K562 (cell line): ENCODE measurements around the gene MRPL2. TPM values are rescaled to one million over a fixed set of nuclear protein-coding genes. Genes with fewer than 3 reads are reported as not detected.
A peak's percentile ranks its signal among the peaks of the same experiment; 100 is the strongest.

Experiments
- DACH1 ChIP-seq: fragments of 450-650 bp; IDR thresholded peaks from 2 replicates; pipeline ENCODE4 v1.6.1; 2018; ENCODE audit not compliant: partially characterized antibody
- E4F1 ChIP-seq: fragments of 250-450 bp; sonication (Bioruptor Pico); IDR thresholded peaks from 2 replicates; pipeline ENCODE4 v1.5.0; 2021; ENCODE audit warnings: mild to moderate bottlenecking, borderline replicate concordance
- ESRRA ChIP-seq: fragments of 450-650 bp; IDR thresholded peaks from 2 replicates; pipeline ENCODE4 v1.6.1; 2014; ENCODE audit warnings: low read depth, mild to moderate bottlenecking, moderate library complexity, borderline replicate concordance
- ETV6 ChIP-seq, 3 experiments: fragments of 150-350 bp in 1 of 3; sonication (generic) in 1 of 3; formaldehyde crosslinking in 1 of 3; IDR thresholded peaks; 2 replicates each; pipeline versions ENCODE4 v1.6.1 to v1.8.0; 2014 to 2022; ENCODE audit warnings: borderline replicate concordance in 2 of 3, low read depth in 2 of 3, antibody characterized with exemption in 1 of 3, low read length in 1 of 3, mild to moderate bottlenecking in 1 of 3, missing genetic modification reagents in 1 of 3
- HNRNPL ChIP-seq: fragments of 200-400 bp; formaldehyde crosslinking; IDR thresholded peaks from 2 replicates; pipeline ENCODE4 v1.6.1; 2017; ENCODE audit warnings: low read depth, mild to moderate bottlenecking, low read length
- JUN ChIP-seq, 2 experiments: sonication (generic) in 1 of 2; formaldehyde crosslinking in 1 of 2; IDR thresholded peaks; 2 replicates each; pipeline versions ENCODE4 v1.6.1 to v1.8.0; 2012 to 2022; ENCODE audit warnings: borderline replicate concordance in 2 of 2, mild to moderate bottlenecking in 2 of 2, improper control_type of control experiment in 1 of 2, low read depth in 1 of 2, low read length in 1 of 2, missing genetic modification reagents in 1 of 2
- MAZ ChIP-seq, 2 experiments: fragments of 450-650 bp in 1 of 2; sonication (generic) in 1 of 2; formaldehyde crosslinking; IDR thresholded peaks in 1 of 2; conservative IDR thresholded peaks in 1 of 2; 2 replicates each; pipeline versions ENCODE4 v1.4.0 to v1.5.0; 2020; ENCODE audit warnings: mild to moderate bottlenecking in 1 of 2, missing genetic modification reagents in 1 of 2
- MEIS2 ChIP-seq: fragments of 450-650 bp; IDR thresholded peaks from 2 replicates; pipeline ENCODE4 v1.6.1; 2014; ENCODE audit warnings: mild to moderate bottlenecking; ENCODE audit not compliant: partially characterized antibody
- MYC ChIP-seq, 2 experiments: fragments of 250-450 bp in 1 of 2; sonication (Bioruptor Pico) in 1 of 2; IDR thresholded peaks; 2 replicates each; pipeline versions ENCODE4 v1.5.1 to v1.6.1; 2012 to 2021; ENCODE audit warnings: low read depth in 2 of 2, borderline replicate concordance in 1 of 2, improper control_type of control experiment in 1 of 2, low read length in 1 of 2, mild to moderate bottlenecking in 1 of 2, moderate library complexity in 1 of 2
- NCOR1 ChIP-seq: fragments of 450-650 bp; IDR thresholded peaks from 2 replicates; pipeline ENCODE4 v1.6.1; 2016; ENCODE audit warnings: mild to moderate bottlenecking, moderate library complexity
- POU5F1 ChIP-seq: fragments of 150-350 bp; IDR thresholded peaks from 2 replicates; pipeline ENCODE4 v1.6.1; 2014; ENCODE audit warnings: borderline replicate concordance, low read length, low read depth, mild to moderate bottlenecking; ENCODE audit not compliant: partially characterized antibody
- PRPF4 ChIP-seq: fragments of 200-400 bp; formaldehyde crosslinking; IDR thresholded peaks from one replicate; pipeline ENCODE4 v1.6.1; 2017; ENCODE audit warnings: low read length, low read depth, mild to moderate bottlenecking; ENCODE audit not compliant: insufficient read depth, poor library complexity, severe bottlenecking
- RB1 ChIP-seq: fragments of 450-650 bp; IDR thresholded peaks from 2 replicates; pipeline ENCODE4 v1.6.1; 2017; ENCODE audit warnings: low read depth, mild to moderate bottlenecking
- SAFB2 ChIP-seq: fragments of 200-400 bp; formaldehyde crosslinking; IDR thresholded peaks from 2 replicates; pipeline ENCODE4 v1.6.1; 2018; ENCODE audit warnings: borderline replicate concordance, low read length, low read depth, moderate library complexity; ENCODE audit not compliant: severe bottlenecking
- SMAD4 ChIP-seq: fragments of 250-450 bp; sonication (Bioruptor Pico); conservative IDR thresholded peaks from 2 replicates; pipeline ENCODE4 v1.8.0; 2021; ENCODE audit warnings: inconsistent platforms, mild to moderate bottlenecking, moderate library complexity
- TBL1XR1 ChIP-seq, 2 experiments: IDR thresholded peaks; 2 replicates each; pipeline ENCODE4 v1.6.1; 2012; ENCODE audit warnings: improper control_type of control experiment in 2 of 2, low read length in 2 of 2, mild to moderate bottlenecking in 1 of 2
- TEAD4 ChIP-seq, 2 experiments: sonication (generic) in 1 of 2; formaldehyde crosslinking in 1 of 2; IDR thresholded peaks; 2 replicates each; pipeline versions ENCODE4 v1.6.1 to v1.8.0; 2012 to 2022; ENCODE audit warnings: borderline replicate concordance in 1 of 2, inconsistent platforms in 1 of 2, low read length in 1 of 2, mild to moderate bottlenecking in 1 of 2, missing genetic modification reagents in 1 of 2
- THRB ChIP-seq: fragments of 450-650 bp; formaldehyde crosslinking; conservative IDR thresholded peaks from 2 replicates; pipeline ENCODE4 v1.4.0; 2022; ENCODE audit warnings: mild to moderate bottlenecking, missing genetic modification characterization
- ZFPM2 ChIP-seq: fragments of 250-450 bp; sonication (Bioruptor Pico); IDR thresholded peaks from 2 replicates; pipeline ENCODE4 v1.5.1; 2022; ENCODE audit warnings: mild to moderate bottlenecking
- ZFX ChIP-seq: sonication (generic); formaldehyde crosslinking; IDR thresholded peaks from 2 replicates; pipeline ENCODE4 v1.8.0; 2022; ENCODE audit warnings: mild to moderate bottlenecking, missing genetic modification reagents, moderate library complexity
- ZNF12 ChIP-seq: sonication (generic); formaldehyde crosslinking; IDR thresholded peaks from 2 replicates; pipeline ENCODE4 v1.4.0; 2020; ENCODE audit warnings: mild to moderate bottlenecking, missing genetic modification reagents
- polyA plus RNA-seq, 8 experiments: library from polyadenylated mRNA; depleted of rRNA in 4 of 8; stranded (reverse) in 5 of 8; unstranded in 3 of 8; fragments of >200 nt; fragmentation: Nextera tagmentation in 2 of 8; fragmentation: Illumina TruSeq in 1 of 8; extraction: Ambion mirVana in 2 of 8; extraction: Trizol in 1 of 8; gene quantifications; 2 replicates each; pipeline versions ENCODE4 v1.2.1 to v1.2.3, GENCODE V29; 2011 to 2014; ENCODE audit warnings: inconsistent platforms in 1 of 8, missing spikeins in 1 of 8
- total RNA-seq, 7 experiments: library from RNA; depleted of rRNA in 6 of 7; stranded (reverse); fragments of >200 nt in 6 of 7; fragmentation: Illumina TruSeq in 2 of 7; extraction: Trizol in 2 of 7; gene quantifications; 2 replicates each; pipeline versions ENCODE4 v1.2.1 to v1.2.3, GENCODE V29; 2011 to 2021; ENCODE audit warnings: low replicate concordance in 1 of 7

The MRPL2 gene
- total and polyA plus RNA-seq, 9 of the 15 experiments (the other 6 are each of a cell fraction or from before 2014, with no cell fraction given) = 63.1 to 262 (median 121) TPM

GRCh38 chr6:43053545-43054205, 5.6 kb downstream of the MRPL2 start, which contains the start of gene CUL7 (continued):
- TF ChIP-seq MYC (IDR thresholded peaks at IDR 0.05; ENCODE audit: low read depth, low read length) = peak; percentile 80
- TF ChIP-seq MYC (CRISPR knock-in tag; IDR thresholded peaks at IDR 0.05; ENCODE audit: borderline replicate concordance, low read depth) = peak; percentile 98
- peak; percentile 98 for TF ChIP-seq THRB (CRISPR knock-in tag)
- peak; percentile 37; the same call in 1 of the 2 replicates for TF ChIP-seq JUN (IDR thresholded peaks at IDR 0.05; ENCODE audit: borderline replicate concordance, low read depth, low read length)
- no peak for TF ChIP-seq JUN (CRISPR knock-in tag; IDR thresholded peaks at IDR 0.05; ENCODE audit: borderline replicate concordance)
- TF ChIP-seq ZFX (CRISPR knock-in tag) = peak; percentile 97
- TF ChIP-seq DACH1 = no peak
- TF ChIP-seq ZNF12 = peak; percentile 64; the same call in 1 of the 2 replicates
- no peak for TF ChIP-seq POU5F1
- peak; percentile 95 to 98 for TF ChIP-seq MAZ (CRISPR knock-in tag; conservative IDR thresholded peaks at IDR 0.05 in 1 of 2, IDR thresholded peaks at IDR 0.05 in 1 of 2)
- peak; percentile 76; the same call in 1 of the 2 replicates for TF ChIP-seq E4F1 (CRISPR knock-in tag)
- peak; percentile 100 for TF ChIP-seq HNRNPL
- peak; percentile 86 for TF ChIP-seq ESRRA
- no peak for TF ChIP-seq PRPF4
- peak; percentile 21 for TF ChIP-seq MEIS2
- peak; percentile 80 for TF ChIP-seq ZFPM2 (CRISPR knock-in tag)
- TF ChIP-seq SMAD4 = peak; percentile 79
- peak; percentile 63; the same call in 1 of the 2 replicates for TF ChIP-seq NCOR1
- peak; percentile 31; the same call in 1 of the 2 replicates for TF ChIP-seq TEAD4 (IDR thresholded peaks at IDR 0.05; ENCODE audit: low read length)
- TF ChIP-seq TEAD4 (CRISPR knock-in tag; IDR thresholded peaks at IDR 0.05; ENCODE audit: borderline replicate concordance) = no peak
- TF ChIP-seq TBL1XR1 (IDR thresholded peaks at IDR 0.05; ENCODE audit: low read length in 2 of 2) = peak in 1 of 2 experiments; percentile 57; a peak in 2 of 4 replicates
- peak; percentile 84 for TF ChIP-seq RB1
- TF ChIP-seq ETV6 (IDR thresholded peaks at IDR 0.05; ENCODE audit: borderline replicate concordance in 1 of 2, low read depth in 2 of 2, low read length in 1 of 2) = peak; percentile 96 to 98
- TF ChIP-seq ETV6 (CRISPR knock-in tag; IDR thresholded peaks at IDR 0.05; ENCODE audit: borderline replicate concordance) = no peak
- TF ChIP-seq SAFB2 = no peak
